Activated T-cell treated with anti-CD3 and anti-CD28 coated beads, Interleukin-2, amount 50 U/mL, for 72 hours (primary cell): ENCODE measurements around the gene ZMYM1. TPM values are rescaled to one million over a fixed set of nuclear protein-coding genes. Genes with fewer than 3 reads are reported as not detected.
"Not testable (repeated sequence)": the region's sequence is repeated elsewhere in the genome, so short reads cannot be mapped to it uniquely, and the experiment has no call there.

ENCODE experiments used
- ATAC-seq, 2 donors: fragments of 150-1000 bp; cut with Tn5 transposase; replicated peaks in 1 of 2; 2 replicates each; pipeline ENCODE4 v1.10.0; 2021; ENCODE audit warnings: moderate library complexity in 2 of 2, mild to moderate bottlenecking in 1 of 2
- DNase-seq, 2 donors: peaks; one replicate each; pipeline ENCODE4 v3.0.0; 2021 to 2022; ENCODE audit warnings: mixed read lengths in 1 of 2
- H3K27ac Mint-ChIP-seq: one replicate; pipeline ENCODE4 v1.8.0; 2022; ENCODE audit warnings: mild to moderate bottlenecking, moderate library complexity, mixed read lengths
- H3K27me3 Mint-ChIP-seq: one replicate; pipeline ENCODE4 v1.8.0; 2022; ENCODE audit warnings: low read depth, mixed read lengths
- H3K36me3 Mint-ChIP-seq, 2 donors: one replicate each; pipeline ENCODE4 v1.8.0; 2022; ENCODE audit warnings: mixed read lengths in 2 of 2, mild to moderate bottlenecking in 1 of 2; ENCODE audit not compliant: insufficient read depth in 2 of 2
- H3K4me1 Mint-ChIP-seq: one replicate; pipeline ENCODE4 v1.8.0; 2022; ENCODE audit warnings: low read depth, mixed read lengths
- H3K4me3 Mint-ChIP-seq, 2 donors: one replicate each; pipeline ENCODE4 v1.8.0; 2022; ENCODE audit warnings: mild to moderate bottlenecking in 2 of 2, mixed read lengths in 2 of 2, moderate library complexity in 2 of 2
- H3K9me3 Mint-ChIP-seq, 2 donors: one replicate each; pipeline ENCODE4 v1.8.0; 2022; ENCODE audit warnings: mixed read lengths in 2 of 2
- total RNA-seq, 2 donors: library from RNA; stranded (reverse); gene quantifications; one replicate each; pipeline ENCODE4 v1.2.3, GENCODE V29; 2022

The ZMYM1 gene
- total RNA-seq, 2 donors from 2014 or later: 3.8 to 5.1 TPM

- DNase-seq (peak in 1 of 2 donors; percentile 6), ATAC-seq (peak in 1 of 2 donors; percentile 70)
Measured at GRCh38 chr1:35145892-35146549, 66.8 kb downstream of the ZMYM1 start.

DNA sequence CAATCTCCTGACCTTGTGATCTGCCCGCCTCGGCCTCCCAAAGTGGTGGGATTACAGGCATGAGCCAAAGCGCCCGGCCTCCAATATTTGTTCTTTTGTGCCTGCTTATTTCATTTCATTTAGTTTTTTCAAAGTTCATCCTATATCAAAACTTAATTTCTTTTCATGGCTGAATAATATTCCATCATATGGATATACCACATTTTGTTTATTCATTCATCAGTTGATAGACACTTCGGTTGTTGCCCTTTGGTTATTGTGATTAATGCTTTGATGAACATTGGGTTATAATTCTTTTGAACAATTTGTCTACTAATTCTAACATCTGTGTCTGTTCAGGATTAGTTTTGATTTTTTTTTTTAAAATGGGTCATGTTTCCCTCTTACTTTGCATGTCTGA lies 72.0 kb downstream of the ZMYM1 start:
- Mint-ChIP-seq H3K9me3 (peaks cover 1 to 2% of the 10 kb centered on the region in 2 donors), H3K4me3 (no peak overlapping the region), H3K27ac (no peak overlapping the region), H3K36me3 (peaks cover 0 to 2% of the 10 kb centered on the region in 2 donors), H3K27me3 (no peaks in the 10 kb centered on the region), H3K4me1 (peaks cover 8% of the 10 kb centered on the region)
- ATAC-seq (no peak), DNase-seq (no peak)

More at GRCh38 chr1:35145892-35146549, 66.8 kb downstream of the ZMYM1 start:
- H3K4me3 Mint-ChIP-seq: peak overlapping the region; percentile 23 to 61
- peak overlapping the region; percentile 34 for H3K27ac Mint-ChIP-seq
- not testable (repeated sequence) for H3K27me3 Mint-ChIP-seq, H3K36me3 Mint-ChIP-seq, H3K9me3 Mint-ChIP-seq
- peaks cover 15% of the 10 kb centered on the region for H3K4me1 Mint-ChIP-seq

- ATAC-seq (no peak), DNase-seq (no peak)
- no peaks in the 10 kb centered on the region for H3K27me3 Mint-ChIP-seq
- peaks cover 4% of the 10 kb centered on the region in 2 donors for H3K9me3 Mint-ChIP-seq
- H3K4me1 Mint-ChIP-seq: no peaks in the 10 kb centered on the region
- H3K4me3 Mint-ChIP-seq: no peak overlapping the region
- no peak overlapping the region for H3K27ac Mint-ChIP-seq
- H3K36me3 Mint-ChIP-seq: peaks cover 6 to 7% of the 10 kb centered on the region in 2 donors
Measured at GRCh38 chr1:35164893-35165292, 85.7 kb downstream of the ZMYM1 start.

Other genes starting within 250 kb of the ZMYM1 start
- gene SMIM12, start 219.6 kb upstream of the ZMYM1 start, total RNA-seq: 10 to 100 TPM; 50.8 to 52.8 TPM
- gene DLGAP3, start 149.7 kb upstream of the ZMYM1 start, total RNA-seq: 1 to 10 TPM; 1.4 to 1.8 TPM
- gene TMEM35B, start 94.0 kb upstream of the ZMYM1 start, total RNA-seq: 10 to 100 TPM; 27.1 to 29.8 TPM
- 10 to 100 TPM; 35.7 to 36.8 TPM for gene ZMYM6, start 47.4 kb upstream of the ZMYM1 start, total RNA-seq
- 100 to 1,000 TPM; 288 to 297 TPM for gene SFPQ, start 113.8 kb downstream of the ZMYM1 start, total RNA-seq
- 10 to 100 TPM; 37.5 to 54.7 TPM for gene ZMYM4, start 189.3 kb downstream of the ZMYM1 start, total RNA-seq